OCI-LY7 (cell line): ENCODE data around the gene SEMA7A. TPM values are rescaled to one million over a fixed set of nuclear protein-coding genes. Genes with fewer than 3 reads are reported as not detected.

Experiments used
- BruUV-seq: library from RNA; stranded (reverse); fragments of 400-500 nt; replicated peaks from 2 replicates; lab custom pipeline; 2021; lab: Mats Ljungman, UMichigan
- CTCF ChIA-PET: fragments of 300-600 bp; sonication (Branson Sonifier 250); formaldehyde crosslinking; loops from one replicate; lab custom pipeline; 2022; ENCODE audit warnings: antibody characterized with exemption; ENCODE audit not compliant: unreplicated experiment; lab: Charles Lee
- POLR2A ChIA-PET: fragments of 300-600 bp; sonication (Branson Sonifier 250); formaldehyde crosslinking; loops from one replicate; lab custom pipeline; 2022; ENCODE audit warnings: antibody characterized with exemption; lab: Charles Lee
- DNase-seq: peaks from one replicate; pipeline ENCODE4 v3.0.0-alpha.2; 2015; ENCODE audit warnings: low spot score
- H2AFZ ChIP-seq: fragments of 200-600 bp; sonication (generic), shearing (Covaris generic); 2 replicates; pipeline ENCODE4 v1.6.1; 2014; ENCODE audit warnings: mild to moderate bottlenecking, antibody characterized with exemption, low read length, moderate library complexity
- H3K27ac ChIP-seq: fragments of 200-600 bp; sonication (generic); 2 replicates; pipeline ENCODE4 v1.5.1; 2014; ENCODE audit warnings: mixed run types, low read depth, mild to moderate bottlenecking, moderate library complexity, low read length, inconsistent platforms; ENCODE audit not compliant: poor library complexity, severe bottlenecking
- H3K36me3 ChIP-seq: fragments of 200-600 bp; sonication (generic); 2 replicates; pipeline ENCODE4 v1.6.1; 2014; ENCODE audit warnings: mild to moderate bottlenecking, antibody characterized with exemption, low read length, moderate library complexity, mixed read lengths; ENCODE audit not compliant: insufficient read depth
- H3K4me1 ChIP-seq: fragments of 200-600 bp; sonication (generic); 2 replicates; pipeline ENCODE4 v1.5.1; 2014; ENCODE audit warnings: mild to moderate bottlenecking, low read length; ENCODE audit not compliant: insufficient read depth, poor library complexity, severe bottlenecking
- H3K4me2 ChIP-seq: fragments of 200-600 bp; sonication (generic); 2 replicates; pipeline ENCODE4 v1.6.1; 2014; ENCODE audit warnings: mild to moderate bottlenecking, low read length
- H3K4me3 ChIP-seq: fragments of 200-600 bp; sonication (generic); 2 replicates; pipeline ENCODE4 v1.5.1; 2014; ENCODE audit warnings: mild to moderate bottlenecking, low read depth, low read length; ENCODE audit not compliant: poor library complexity, severe bottlenecking
- H3K79me2 ChIP-seq: fragments of 200-600 bp; sonication (generic); 2 replicates; pipeline ENCODE4 v1.6.1; 2016; ENCODE audit warnings: low read depth, mild to moderate bottlenecking, low read length, moderate library complexity, mixed read lengths; ENCODE audit not compliant: insufficient read depth
- H3K9me2 ChIP-seq: fragments of 200-600 bp; sonication (generic); 2 replicates; pipeline ENCODE4 v1.6.1; 2016; ENCODE audit warnings: mild to moderate bottlenecking, low read length, mixed read lengths; ENCODE audit not compliant: insufficient read depth
- H3K9me3 ChIP-seq: fragments of 200-600 bp; sonication (generic); 2 replicates; pipeline ENCODE4 v1.6.1; 2014; ENCODE audit warnings: mild to moderate bottlenecking, mixed run types, low read length, mixed read lengths
- H4K20me1 ChIP-seq: fragments of 200-600 bp; sonication (generic); 2 replicates; pipeline ENCODE4 v1.6.1; 2014; ENCODE audit warnings: mild to moderate bottlenecking, antibody characterized with exemption, low read length, moderate library complexity, mixed read lengths; ENCODE audit not compliant: insufficient read depth
- CTCF ChIP-seq: fragments of 200-600 bp; sonication (generic); conservative IDR thresholded peaks from 2 replicates; pipeline ENCODE4 v1.5.1; 2014; ENCODE audit warnings: mild to moderate bottlenecking, antibody characterized with exemption, low read length, moderate library complexity, mixed read lengths
- EZH2phosphoT487 ChIP-seq: fragments of 200-600 bp; sonication (generic); IDR thresholded peaks from 2 replicates; pipeline ENCODE4 v1.6.1; 2018; ENCODE audit warnings: low read depth, borderline replicate concordance, mild to moderate bottlenecking, mixed run types, antibody characterized with exemption, low read length, moderate library complexity, mixed read lengths
- intact Hi-C: fragments of 100-400 bp; cut with micrococcal nuclease; formaldehyde crosslinking; loops from one replicate; pipeline ENCODE4 v1.10.0; 2022; ENCODE audit not compliant: unreplicated experiment
- total RNA-seq, 2 experiments: library from RNA; depleted of rRNA in 1 of 2; stranded (reverse); fragments of >200 nt in 1 of 2; shearing (Covaris generic) in 1 of 2; gene quantifications; 2 replicates each; pipeline ENCODE4 v1.2.3, GENCODE V29; 2014 to 2022

SEMA7A gene
- total RNA-seq, 2 experiments from 2014 or later = 0.06 to 1.0 TPM

GRCh38 chr15:74399100-74399499 lies 34.7 kb downstream of the SEMA7A start:
- no peak for DNase-seq
- Histone ChIP-seq H3K4me1 (peaks cover 80% of the 10 kb centered on the region), H3K4me3 (no peak overlapping the region), H3K9me2 (no peaks in the 10 kb centered on the region), H3K36me3 (no peaks in the 10 kb centered on the region), H3K79me2 (no peaks in the 10 kb centered on the region), H2AFZ (no peak overlapping the region), H3K9me3 (no peaks in the 10 kb centered on the region), H3K4me2 (no peak overlapping the region), H4K20me1 (peaks cover 4% of the 10 kb centered on the region), H3K27ac (no peak overlapping the region)
- ChIA-PET CTCF (no interaction called here), POLR2A (interaction anchor here (0.5 kb wide), 1 partner anchor 1601 kb away, joined by 3 read pairs; no protein-coding TSS in a partner anchor)
- no TSS peak for BruUV-seq
- intact Hi-C loops = no loop called here
- TF ChIP-seq CTCF (no peak), EZH2phosphoT487 (no peak)

GRCh38 chr15:74398183-74398582 lies 35.6 kb downstream of the SEMA7A start:
- POLR2A ChIA-PET = no interaction called here
- CTCF ChIA-PET = no interaction called here
- TF ChIP-seq EZH2phosphoT487 (no peak), CTCF (no peak)
- Histone ChIP-seq H3K4me1 (peaks cover 71% of the 10 kb centered on the region), H2AFZ (no peak overlapping the region), H3K9me3 (no peaks in the 10 kb centered on the region), H3K9me2 (no peaks in the 10 kb centered on the region), H3K79me2 (no peaks in the 10 kb centered on the region), H3K27ac (no peak overlapping the region), H3K4me3 (no peak overlapping the region), H4K20me1 (peaks cover 4% of the 10 kb centered on the region), H3K4me2 (peak overlapping the region; percentile 50), H3K36me3 (no peaks in the 10 kb centered on the region)
- no peak for DNase-seq
- BruUV-seq = no TSS peak
- intact Hi-C loops = no loop called here

GRCh38 chr15:74397239-74398068 lies 36.3 kb downstream of the SEMA7A start:
- Histone ChIP-seq H3K4me3 (no peak overlapping the region), H3K36me3 (no peaks in the 10 kb centered on the region), H3K9me3 (no peaks in the 10 kb centered on the region), H2AFZ (no peak overlapping the region), H4K20me1 (peaks cover 4% of the 10 kb centered on the region), H3K4me2 (peak overlapping the region; percentile 50), H3K79me2 (no peaks in the 10 kb centered on the region), H3K9me2 (no peaks in the 10 kb centered on the region), H3K27ac (no peak overlapping the region), H3K4me1 (peaks cover 64% of the 10 kb centered on the region)
- TF ChIP-seq EZH2phosphoT487 (no peak), CTCF (no peak)
- no TSS peak for BruUV-seq
- ChIA-PET POLR2A (interaction anchor here (1.2 to 2.8 kb wide), 2 partner anchors 8 to 13 kb away, joined by 3 to 7 read pairs; no protein-coding TSS in a partner anchor), CTCF (no interaction called here)
- intact Hi-C loops = no loop called here
- DNase-seq = peak; percentile 52
